Measurements from ENCODE around the gene BMP2K.
A peak's percentile ranks its signal among the peaks of the same experiment; 100 is the strongest.

BMP2K gene

GRCh38 chr4:78748381-78748780 is 27.8 kb upstream of the BMP2K start:
- Histone ChIP-seq H3K4me2 (ENCODE audit: low read length) (no peak overlapping the region), H3K27ac (ENCODE audit: low read depth, low read length) (no peak overlapping the region), H3K4me3 (ENCODE audit: low read length) (no peak overlapping the region), H3F3A (ENCODE audit: control insufficient read depth, insufficient read depth) (peaks cover 28% of the 10 kb centered on the region), H3K9me2 (replicated peaks; ENCODE audit: control insufficient read depth, low read length) (no peaks in the 10 kb centered on the region), H4K20me1 (ENCODE audit: control insufficient read depth, insufficient read depth, low read depth, low read length) (no peaks in the 10 kb centered on the region), H3K4me1 (ENCODE audit: control insufficient read depth, low read length) (peaks cover 68% of the 10 kb centered on the region), H3K36me3 (ENCODE audit: control insufficient read depth, low read length) (no peaks in the 10 kb centered on the region), H3K9me3 (ENCODE audit: control insufficient read depth, insufficient read depth, low read length) (no peaks in the 10 kb centered on the region), H3K79me2 (ENCODE audit: control insufficient read depth, low read length) (no peaks in the 10 kb centered on the region), H3K27me3 (ENCODE audit: control insufficient read depth, low read length) (no peaks in the 10 kb centered on the region)
- TF ChIP-seq EZH2phosphoT487 (IDR thresholded peaks at IDR 0.05; ENCODE audit: borderline replicate concordance, low read length) (no peak), CTCF (IDR thresholded peaks at IDR 0.05; ENCODE audit: low read depth, low read length, poor library complexity, severe bottlenecking) (no peak)

GRCh38 chr4:78749258-78749971 is 26.7 kb upstream of the BMP2K start:
- no peaks in the 10 kb centered on the region for H3K27me3 ChIP-seq (ENCODE audit: control insufficient read depth, low read length)
- peaks cover 75% of the 10 kb centered on the region for H3K4me1 ChIP-seq (ENCODE audit: control insufficient read depth, low read length)
- no peaks in the 10 kb centered on the region for H4K20me1 ChIP-seq (ENCODE audit: control insufficient read depth, insufficient read depth, low read depth, low read length)
- peak overlapping the region; percentile 92 for H3K4me2 ChIP-seq (ENCODE audit: low read length)
- TF ChIP-seq CTCF (IDR thresholded peaks at IDR 0.05; ENCODE audit: low read depth, low read length, poor library complexity, severe bottlenecking) (no peak), EZH2phosphoT487 (IDR thresholded peaks at IDR 0.05; ENCODE audit: borderline replicate concordance, low read length) (no peak)
- no peaks in the 10 kb centered on the region for H3K9me3 ChIP-seq (ENCODE audit: control insufficient read depth, insufficient read depth, low read length)
- H3K4me3 ChIP-seq (ENCODE audit: low read length): peak overlapping the region; percentile 19
- no peaks in the 10 kb centered on the region for H3K79me2 ChIP-seq (ENCODE audit: control insufficient read depth, low read length)
- H3F3A ChIP-seq (ENCODE audit: control insufficient read depth, insufficient read depth): peaks cover 28% of the 10 kb centered on the region
- H3K27ac ChIP-seq (ENCODE audit: low read depth, low read length): peak overlapping the region; percentile 92
- H3K9me2 ChIP-seq (replicated peaks; ENCODE audit: control insufficient read depth, low read length): no peaks in the 10 kb centered on the region
- H3K36me3 ChIP-seq (ENCODE audit: control insufficient read depth, low read length): no peaks in the 10 kb centered on the region

- Histone ChIP-seq H3K79me2 (ENCODE audit: control insufficient read depth, low read length) (no peaks in the 10 kb centered on the region), H3K36me3 (ENCODE audit: control insufficient read depth, low read length) (no peaks in the 10 kb centered on the region), H3K9me3 (ENCODE audit: control insufficient read depth, insufficient read depth, low read length) (no peaks in the 10 kb centered on the region), H3K4me2 (ENCODE audit: low read length) (peak overlapping the region; percentile 92), H3F3A (ENCODE audit: control insufficient read depth, insufficient read depth) (peaks cover 28% of the 10 kb centered on the region), H3K27me3 (ENCODE audit: control insufficient read depth, low read length) (no peaks in the 10 kb centered on the region), H3K27ac (ENCODE audit: low read depth, low read length) (peak overlapping the region; percentile 92), H3K9me2 (replicated peaks; ENCODE audit: control insufficient read depth, low read length) (no peaks in the 10 kb centered on the region), H3K4me3 (ENCODE audit: low read length) (peak overlapping the region; percentile 68), H4K20me1 (ENCODE audit: control insufficient read depth, insufficient read depth, low read depth, low read length) (no peaks in the 10 kb centered on the region), H3K4me1 (ENCODE audit: control insufficient read depth, low read length) (peaks cover 78% of the 10 kb centered on the region)
- TF ChIP-seq CTCF (IDR thresholded peaks at IDR 0.05; ENCODE audit: low read depth, low read length, poor library complexity, severe bottlenecking) (no peak), EZH2phosphoT487 (IDR thresholded peaks at IDR 0.05; ENCODE audit: borderline replicate concordance, low read length) (no peak)
Measured at GRCh38 chr4:78749972-78750727, 26.0 kb upstream of the BMP2K start.

Measured in DOHH2 (cell line).